Measurements from ENCODE around the gene KBTBD7. TPM values are rescaled to one million over a fixed set of nuclear protein-coding genes. Genes with fewer than 3 reads are reported as not detected.

The KBTBD7 gene
- total RNA-seq, 1 experiment from 2014 or later, result 12.9 TPM

DNA sequence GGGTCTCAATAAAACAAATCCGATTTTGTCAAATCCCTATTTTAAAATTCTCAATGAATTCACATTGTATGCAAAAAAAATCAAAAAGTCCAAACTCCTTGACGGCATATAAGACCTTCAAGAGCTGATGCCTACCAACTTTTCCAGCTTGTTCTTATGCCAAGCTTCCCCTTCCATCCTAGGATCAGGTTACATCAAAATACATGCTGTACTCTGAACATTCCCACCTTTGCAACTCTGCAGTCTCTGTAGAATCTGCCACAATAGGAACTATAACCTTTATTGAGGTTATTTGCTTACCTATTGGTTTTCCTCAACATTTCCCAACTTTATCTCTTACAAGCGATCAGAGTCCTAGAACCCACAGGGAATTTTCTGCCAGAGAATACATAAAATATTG lies 7.9 kb downstream of the KBTBD7 start:
- WGBS (ENCODE audit: extremely low coverage, insufficient read length, low lambda C conversion rate), result no CpG with 5 or more reads among the region's 3 CpGs
- no peak overlapping the region for H4K8ac ChIP-seq (replicated peaks; ENCODE audit: insufficient read length, low read depth, low read length)
- no peak overlapping the region for H2AFZ ChIP-seq (ENCODE audit: low read length)
- no peak overlapping the region for H3K27ac Mint-ChIP-seq
- no peaks in the 10 kb centered on the region; a peak in 1 of 7 replicates for H3K36me3 Mint-ChIP-seq (ENCODE audit: insufficient read depth in 1 of 3, low read depth in 3 of 3)
- no peaks in the 10 kb centered on the region for H3K79me1 ChIP-seq (ENCODE audit: insufficient read depth, low read depth, low read length, poor library complexity, severe bottlenecking)
- no peak overlapping the region for H3K9ac ChIP-seq (ENCODE audit: extremely low read depth, insufficient read length, low read length)
- H3K9me3 ChIP-seq (ENCODE audit: control insufficient read depth, low read depth, low read length), result no peaks in the 10 kb centered on the region
- no peak overlapping the region for H2BK15ac ChIP-seq (ENCODE audit: low read depth, low read length)
- no peak overlapping the region for H2AK5ac ChIP-seq (ENCODE audit: insufficient read length, low read length)
- TF ChIP-seq, protein P1, sequence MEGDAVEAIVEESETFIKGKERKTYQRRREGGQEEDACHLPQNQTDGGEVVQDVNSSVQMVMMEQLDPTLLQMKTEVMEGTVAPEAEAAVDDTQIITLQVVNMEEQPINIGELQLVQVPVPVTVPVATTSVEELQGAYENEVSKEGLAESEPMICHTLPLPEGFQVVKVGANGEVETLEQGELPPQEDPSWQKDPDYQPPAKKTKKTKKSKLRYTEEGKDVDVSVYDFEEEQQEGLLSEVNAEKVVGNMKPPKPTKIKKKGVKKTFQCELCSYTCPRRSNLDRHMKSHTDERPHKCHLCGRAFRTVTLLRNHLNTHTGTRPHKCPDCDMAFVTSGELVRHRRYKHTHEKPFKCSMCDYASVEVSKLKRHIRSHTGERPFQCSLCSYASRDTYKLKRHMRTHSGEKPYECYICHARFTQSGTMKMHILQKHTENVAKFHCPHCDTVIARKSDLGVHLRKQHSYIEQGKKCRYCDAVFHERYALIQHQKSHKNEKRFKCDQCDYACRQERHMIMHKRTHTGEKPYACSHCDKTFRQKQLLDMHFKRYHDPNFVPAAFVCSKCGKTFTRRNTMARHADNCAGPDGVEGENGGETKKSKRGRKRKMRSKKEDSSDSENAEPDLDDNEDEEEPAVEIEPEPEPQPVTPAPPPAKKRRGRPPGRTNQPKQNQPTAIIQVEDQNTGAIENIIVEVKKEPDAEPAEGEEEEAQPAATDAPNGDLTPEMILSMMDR (conservative IDR thresholded peaks at IDR 0.05), result no peak
- H3K27me3 ChIP-seq (ENCODE audit: insufficient read depth, low read length), result no peaks in the 10 kb centered on the region
- no peak overlapping the region for H3K4me3 Mint-ChIP-seq
- peaks cover 0 to 3% of the 10 kb centered on the region in 2 experiments; a peak in 1 of 4 replicates for H3K4me1 Mint-ChIP-seq
- DNase-seq, result no peak
- no peak overlapping the region for H4K91ac ChIP-seq (ENCODE audit: insufficient read length, low read depth, low read length)
- no peaks in the 10 kb centered on the region for H3K27me3 Mint-ChIP-seq (ENCODE audit: low read depth)
- no peaks in the 10 kb centered on the region for H3K23me2 ChIP-seq (ENCODE audit: insufficient read length, low read depth, low read length, poor library complexity, severe bottlenecking)
- no peak overlapping the region for H2BK5ac ChIP-seq (ENCODE audit: insufficient read length, low read length)
- no peak overlapping the region for H4K5ac ChIP-seq (ENCODE audit: insufficient read length, low read depth, low read length)
- no peak overlapping the region for H2BK120ac ChIP-seq (ENCODE audit: low read depth, low read length, poor library complexity, severe bottlenecking)
- no peaks in the 10 kb centered on the region for H3K9me3 Mint-ChIP-seq
- H3K56ac ChIP-seq (ENCODE audit: insufficient read length, low read depth, low read length), result no peak overlapping the region
- H3K23ac ChIP-seq (ENCODE audit: insufficient read length, low read depth, low read length), result no peak overlapping the region
- no peak overlapping the region for H3T11ph ChIP-seq (ENCODE audit: low read length)
- H2BK12ac ChIP-seq (ENCODE audit: insufficient read length, low read depth, low read length), result no peak overlapping the region
- H3K27ac ChIP-seq (ENCODE audit: insufficient read length, low read depth, low read length), result no peak overlapping the region
- H2BK20ac ChIP-seq (ENCODE audit: low read depth, low read length, poor library complexity, severe bottlenecking), result no peak overlapping the region
- no peak overlapping the region for H3K4me2 ChIP-seq (ENCODE audit: insufficient read depth, insufficient read length, low read length)
- H3K4me1 ChIP-seq (ENCODE audit: insufficient read depth, low read length), result no peaks in the 10 kb centered on the region
- no peaks in the 10 kb centered on the region for H4K20me1 ChIP-seq (ENCODE audit: control insufficient read depth, insufficient read depth, insufficient read length)
- H3K4ac ChIP-seq (ENCODE audit: low read depth, low read length), result no peak overlapping the region
- H3K79me2 ChIP-seq (ENCODE audit: insufficient read depth, low read length), result 0 out of 2 replicates have a peak, but pooled peaks cover 2% of the 10 kb centered on the region
- no peak overlapping the region for H3K18ac ChIP-seq (ENCODE audit: insufficient read length, low read depth, low read length)
- no peak overlapping the region for H3K14ac ChIP-seq (ENCODE audit: insufficient read depth, low read length)

All from H9 (cell line).